Fibroblast of pulmonary artery (primary cell): ENCODE measurements around the gene RASGRF2.

Experiments
- DNase-seq: peaks from one replicate; pipeline ENCODE4 v3.0.0-alpha.2; 2010; ENCODE audit warnings: low read depth
- H3K4me3 ChIP-seq: replicated peaks from 2 replicates; pipeline ENCODE4 v1.5.1; 2011; ENCODE audit warnings: low read depth, mild to moderate bottlenecking, control low read depth, low read length, moderate library complexity
- TF ChIP-seq, protein P1 (sequence below): IDR thresholded peaks from 2 replicates; pipeline ENCODE4 v1.5.1; 2011; ENCODE audit warnings: mild to moderate bottlenecking, control low read depth, low read length, inconsistent platforms; ENCODE audit errors: missing control alignments

The RASGRF2 gene

GRCh38 chr5:81128416-81128815 lies 168.3 kb downstream of the RASGRF2 start:
- no peak overlapping the region for H3K4me3 ChIP-seq
- TF ChIP-seq, protein P1, sequence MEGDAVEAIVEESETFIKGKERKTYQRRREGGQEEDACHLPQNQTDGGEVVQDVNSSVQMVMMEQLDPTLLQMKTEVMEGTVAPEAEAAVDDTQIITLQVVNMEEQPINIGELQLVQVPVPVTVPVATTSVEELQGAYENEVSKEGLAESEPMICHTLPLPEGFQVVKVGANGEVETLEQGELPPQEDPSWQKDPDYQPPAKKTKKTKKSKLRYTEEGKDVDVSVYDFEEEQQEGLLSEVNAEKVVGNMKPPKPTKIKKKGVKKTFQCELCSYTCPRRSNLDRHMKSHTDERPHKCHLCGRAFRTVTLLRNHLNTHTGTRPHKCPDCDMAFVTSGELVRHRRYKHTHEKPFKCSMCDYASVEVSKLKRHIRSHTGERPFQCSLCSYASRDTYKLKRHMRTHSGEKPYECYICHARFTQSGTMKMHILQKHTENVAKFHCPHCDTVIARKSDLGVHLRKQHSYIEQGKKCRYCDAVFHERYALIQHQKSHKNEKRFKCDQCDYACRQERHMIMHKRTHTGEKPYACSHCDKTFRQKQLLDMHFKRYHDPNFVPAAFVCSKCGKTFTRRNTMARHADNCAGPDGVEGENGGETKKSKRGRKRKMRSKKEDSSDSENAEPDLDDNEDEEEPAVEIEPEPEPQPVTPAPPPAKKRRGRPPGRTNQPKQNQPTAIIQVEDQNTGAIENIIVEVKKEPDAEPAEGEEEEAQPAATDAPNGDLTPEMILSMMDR, result no peak
- no peak for DNase-seq

GRCh38 chr5:81132381-81132780 lies 172.2 kb downstream of the RASGRF2 start:
- H3K4me3 ChIP-seq, result no peak overlapping the region
- TF ChIP-seq, protein P1, result no peak
- DNase-seq, result no peak

DNA sequence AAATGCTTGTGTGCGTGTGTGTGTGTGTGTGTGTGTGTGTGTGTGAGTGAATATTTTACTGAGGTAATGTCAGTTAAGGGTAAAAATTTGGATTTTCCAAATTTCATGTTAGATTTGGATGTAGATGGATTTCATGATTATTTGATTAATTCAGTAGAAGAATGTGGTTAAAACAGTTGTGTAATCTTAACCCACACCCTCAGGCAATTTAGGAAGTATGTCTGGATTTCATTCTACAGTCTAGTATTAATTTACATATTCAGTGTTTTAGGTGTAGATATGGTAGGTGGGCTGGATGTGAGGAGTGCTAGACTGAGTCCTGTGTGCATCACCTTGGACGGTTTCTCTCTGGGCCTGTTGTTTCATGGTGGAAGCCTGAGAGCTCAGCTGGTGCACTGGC lies 173.9 kb downstream of the RASGRF2 start:
- no peak for DNase-seq
- TF ChIP-seq, protein P1, result no peak
- H3K4me3 ChIP-seq, result no peak overlapping the region

- TF ChIP-seq, protein P1, result no peak
- no peak overlapping the region for H3K4me3 ChIP-seq
- no peak for DNase-seq
These were observed 174.4 kb downstream of the RASGRF2 start for GRCh38 chr5:81134566-81134965.

DNA sequence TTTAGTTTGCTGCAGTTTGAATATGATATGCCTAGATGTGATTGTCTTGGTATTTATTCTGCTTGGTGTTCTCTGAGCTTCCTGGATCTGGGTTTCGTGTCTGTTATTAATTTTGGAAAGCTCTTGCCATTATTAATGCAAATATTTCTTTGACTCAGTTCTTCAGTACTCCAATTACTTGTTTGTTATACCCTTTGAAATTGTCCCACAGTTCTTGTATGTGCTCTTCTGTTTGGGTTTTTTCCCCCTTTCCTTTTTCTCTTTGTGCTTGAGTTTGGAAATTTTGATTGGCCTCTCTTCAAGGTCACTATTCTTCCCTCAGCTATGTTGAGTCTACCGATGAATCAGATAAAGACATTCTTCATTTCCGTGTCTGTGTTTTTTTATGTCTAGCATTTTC lies 176.4 kb downstream of the RASGRF2 start:
- no peak for DNase-seq
- TF ChIP-seq, protein P1, result no peak

DNA sequence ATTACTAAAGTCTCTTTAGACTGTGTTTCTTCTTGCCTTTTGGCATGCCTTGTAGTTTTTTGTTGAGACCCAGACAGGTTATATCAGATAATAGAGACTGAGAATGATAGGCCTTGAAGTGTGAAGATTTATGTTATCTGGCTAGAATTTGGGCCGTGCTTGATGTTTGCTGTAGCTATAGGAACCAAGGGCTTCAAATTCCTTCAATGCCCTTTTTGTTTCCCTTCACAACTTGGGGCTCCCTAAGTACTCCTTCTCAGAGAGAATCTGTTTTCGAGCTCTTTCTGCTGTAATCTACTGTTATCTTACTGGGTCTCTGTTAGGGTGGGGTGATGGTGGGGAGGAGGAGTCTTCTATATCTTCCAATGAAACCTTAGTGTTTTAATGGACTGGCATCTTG lies 177.7 kb downstream of the RASGRF2 start:
- DNase-seq, result no peak
- H3K4me3 ChIP-seq, result no peak overlapping the region
- TF ChIP-seq, protein P1, result no peak

More for the DNA sequence above, 176.4 kb downstream of the RASGRF2 start:
- H3K4me3 ChIP-seq, result no peak overlapping the region

- no peak overlapping the region for H3K4me3 ChIP-seq
- no peak for DNase-seq
- TF ChIP-seq, protein P1, result no peak
These were observed 180.3 kb downstream of the RASGRF2 start for GRCh38 chr5:81140441-81140840.
